Measurements from ENCODE around the gene CYB561.
"Not testable (repeated sequence)": the region's sequence is repeated elsewhere in the genome, so short reads cannot be mapped to it uniquely, and the experiment has no call there.

The CYB561 gene

DNA sequence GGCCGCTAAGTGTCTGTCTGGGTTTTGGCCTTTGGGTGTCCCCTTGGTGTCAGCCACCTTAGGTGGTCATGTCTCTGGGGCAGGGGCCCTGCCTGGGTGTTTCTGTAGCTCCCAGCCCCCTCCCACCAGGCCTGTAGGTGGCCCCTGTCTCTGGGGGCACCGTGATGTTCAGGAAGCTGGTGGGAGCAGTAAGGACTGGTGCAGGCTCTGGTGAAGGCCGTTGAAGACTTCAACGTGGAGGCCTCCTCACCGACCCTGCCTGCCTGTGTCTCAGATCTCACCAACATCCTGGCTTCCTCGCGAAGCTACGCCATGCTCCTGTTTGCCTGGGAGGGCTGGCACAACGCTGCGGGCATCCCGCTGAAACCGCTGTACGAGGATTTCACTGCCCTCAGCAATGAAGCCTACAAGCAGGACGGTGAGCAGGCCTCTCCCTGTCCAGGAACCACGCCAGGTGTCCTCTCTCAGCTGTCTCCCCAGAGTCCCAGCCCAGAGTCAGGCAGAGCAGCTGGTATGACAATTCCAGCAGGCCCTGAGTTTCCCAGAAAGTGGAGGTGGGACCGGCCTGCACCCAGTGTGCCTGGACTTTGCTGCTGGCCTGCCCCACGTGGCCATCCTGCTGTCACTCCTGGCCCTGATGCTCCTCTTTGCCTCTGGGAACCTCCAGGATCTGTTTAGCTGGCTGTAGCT, 33.5 kb upstream of the CYB561 start:
- DNase-seq (ENCODE audit: low read depth in 2 of 2): no peak

DNA sequence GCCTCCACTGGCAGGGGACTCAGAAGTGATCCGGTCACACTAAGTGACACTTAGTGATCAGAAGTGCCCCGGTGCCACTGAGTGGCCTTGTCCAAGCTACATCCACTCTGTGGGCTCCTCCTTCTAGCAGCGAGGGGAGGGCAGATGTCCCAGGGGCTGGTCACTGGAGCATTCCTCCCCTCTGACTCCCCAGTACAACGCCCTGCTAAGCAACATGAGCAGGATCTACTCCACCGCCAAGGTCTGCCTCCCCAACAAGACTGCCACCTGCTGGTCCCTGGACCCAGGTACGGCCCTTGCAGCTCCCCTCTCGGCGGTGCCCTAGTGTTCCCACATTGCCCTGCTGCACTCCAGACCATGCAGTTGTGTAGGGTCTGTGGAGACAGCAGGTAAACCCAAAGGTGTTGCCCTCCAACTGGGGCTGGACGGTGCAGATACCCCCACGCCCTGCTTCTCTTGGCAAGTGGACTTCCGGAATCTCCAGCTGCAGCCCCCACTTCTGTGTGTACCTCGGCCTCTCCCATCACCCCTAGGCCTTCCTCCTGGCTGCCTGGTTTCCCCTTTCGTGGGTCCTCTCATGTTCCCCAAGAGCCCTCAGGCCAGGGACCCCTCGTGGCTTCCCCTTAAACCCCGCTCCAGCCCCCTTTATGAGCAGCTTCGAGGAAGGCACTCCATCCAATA, 32.8 kb upstream of the CYB561 start:
- DNase-seq (ENCODE audit: low read depth in 2 of 2): peak; percentile 65 to 70

DNA sequence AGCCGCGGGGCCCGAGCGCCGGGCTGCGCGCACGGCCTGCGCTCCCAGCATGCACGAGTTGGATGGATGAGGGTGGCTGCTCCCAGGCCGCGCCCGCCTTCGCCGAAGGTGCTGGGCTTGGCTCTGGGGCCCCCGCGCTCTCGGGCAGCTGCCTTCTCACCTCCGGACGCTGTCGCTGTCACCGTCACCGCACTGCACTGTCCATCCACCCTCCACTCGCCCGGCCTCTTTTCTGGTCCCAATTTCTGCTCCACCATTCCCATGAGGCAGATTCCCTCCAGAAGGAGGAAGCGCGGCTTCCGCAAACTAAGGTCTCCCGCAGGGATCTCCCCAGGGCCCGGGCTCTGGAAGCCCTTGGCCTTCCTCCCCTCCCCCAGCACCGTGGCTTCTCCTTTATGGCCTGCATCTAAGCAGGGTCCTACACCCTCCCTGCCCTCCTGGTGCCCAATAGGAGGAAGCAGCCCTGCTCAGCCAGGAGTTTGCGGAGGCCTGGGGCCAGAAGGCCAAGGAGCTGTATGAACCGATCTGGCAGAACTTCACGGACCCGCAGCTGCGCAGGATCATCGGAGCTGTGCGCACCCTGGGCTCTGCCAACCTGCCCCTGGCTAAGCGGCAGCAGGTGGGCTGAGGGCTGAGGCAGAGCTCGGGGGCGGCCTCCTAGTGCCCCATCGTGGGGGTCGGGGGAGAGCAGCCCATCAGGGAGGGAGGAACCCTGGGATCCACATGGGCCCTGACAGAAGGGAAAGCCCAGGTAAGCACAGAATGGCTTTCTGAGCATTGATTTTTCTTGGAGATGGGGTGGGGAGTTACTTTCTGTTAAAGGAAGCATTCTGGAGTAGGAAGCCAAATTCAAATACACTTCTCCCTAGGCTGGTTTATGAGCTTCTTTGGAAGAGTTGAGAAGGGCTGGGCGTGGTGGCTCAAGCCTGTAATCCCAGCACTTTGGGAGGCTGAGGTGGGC, 31.7 kb upstream of the CYB561 start:
- no peak for DNase-seq (ENCODE audit: low read depth in 2 of 2)

DNA sequence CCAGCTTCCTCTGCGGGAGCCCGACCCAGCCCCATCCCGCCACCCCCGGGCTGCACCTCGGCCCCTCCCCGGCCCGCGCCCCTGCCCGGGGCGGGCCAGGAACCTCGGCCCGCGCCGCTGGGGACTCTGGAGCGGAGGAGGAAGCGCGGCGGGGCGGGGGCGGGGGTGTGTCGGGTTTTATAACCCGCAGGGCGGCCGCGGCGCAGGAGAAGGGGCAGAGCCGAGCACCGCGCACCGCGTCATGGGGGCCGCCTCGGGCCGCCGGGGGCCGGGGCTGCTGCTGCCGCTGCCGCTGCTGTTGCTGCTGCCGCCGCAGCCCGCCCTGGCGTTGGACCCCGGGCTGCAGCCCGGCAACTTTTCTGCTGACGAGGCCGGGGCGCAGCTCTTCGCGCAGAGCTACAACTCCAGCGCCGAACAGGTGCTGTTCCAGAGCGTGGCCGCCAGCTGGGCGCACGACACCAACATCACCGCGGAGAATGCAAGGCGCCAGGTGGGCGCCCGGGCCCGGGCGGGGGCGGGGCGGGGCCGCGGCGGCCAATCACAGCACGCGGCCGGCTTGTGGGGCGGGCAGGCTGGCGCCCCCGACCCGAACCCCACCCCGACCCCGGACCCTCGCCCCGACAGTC, 30.9 kb upstream of the CYB561 start, which contains the start of gene ACE:
Gene ACE, plus strand, starts transcription at position 208 of the 626 bp plus-strand sequence. Its CDS starts 34 bp downstream, at position 242.
- no peak for DNase-seq (ENCODE audit: low read depth in 2 of 2)

DNA sequence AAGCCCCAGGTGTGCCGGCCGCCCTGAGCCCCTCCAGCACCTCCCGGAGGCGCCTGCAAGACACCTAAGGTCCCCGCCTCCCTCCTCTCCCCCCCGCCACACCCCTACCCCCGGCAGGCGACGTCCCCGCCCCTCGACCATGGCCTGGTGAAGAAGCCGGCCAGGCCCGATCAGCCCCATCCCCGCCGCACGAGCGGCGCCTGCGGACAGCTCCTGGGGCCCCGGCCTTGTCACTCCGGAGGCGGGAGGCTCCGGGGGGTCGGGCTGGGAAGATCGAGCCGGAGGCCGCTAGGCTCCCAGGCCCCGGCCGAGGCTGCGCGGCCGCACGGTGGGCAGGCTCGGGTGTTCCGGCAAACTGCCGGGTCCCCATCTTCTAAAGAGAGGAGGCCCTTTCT, 30.4 kb upstream of the CYB561 start:
- no peak for DNase-seq (ENCODE audit: low read depth in 2 of 2)

DNA sequence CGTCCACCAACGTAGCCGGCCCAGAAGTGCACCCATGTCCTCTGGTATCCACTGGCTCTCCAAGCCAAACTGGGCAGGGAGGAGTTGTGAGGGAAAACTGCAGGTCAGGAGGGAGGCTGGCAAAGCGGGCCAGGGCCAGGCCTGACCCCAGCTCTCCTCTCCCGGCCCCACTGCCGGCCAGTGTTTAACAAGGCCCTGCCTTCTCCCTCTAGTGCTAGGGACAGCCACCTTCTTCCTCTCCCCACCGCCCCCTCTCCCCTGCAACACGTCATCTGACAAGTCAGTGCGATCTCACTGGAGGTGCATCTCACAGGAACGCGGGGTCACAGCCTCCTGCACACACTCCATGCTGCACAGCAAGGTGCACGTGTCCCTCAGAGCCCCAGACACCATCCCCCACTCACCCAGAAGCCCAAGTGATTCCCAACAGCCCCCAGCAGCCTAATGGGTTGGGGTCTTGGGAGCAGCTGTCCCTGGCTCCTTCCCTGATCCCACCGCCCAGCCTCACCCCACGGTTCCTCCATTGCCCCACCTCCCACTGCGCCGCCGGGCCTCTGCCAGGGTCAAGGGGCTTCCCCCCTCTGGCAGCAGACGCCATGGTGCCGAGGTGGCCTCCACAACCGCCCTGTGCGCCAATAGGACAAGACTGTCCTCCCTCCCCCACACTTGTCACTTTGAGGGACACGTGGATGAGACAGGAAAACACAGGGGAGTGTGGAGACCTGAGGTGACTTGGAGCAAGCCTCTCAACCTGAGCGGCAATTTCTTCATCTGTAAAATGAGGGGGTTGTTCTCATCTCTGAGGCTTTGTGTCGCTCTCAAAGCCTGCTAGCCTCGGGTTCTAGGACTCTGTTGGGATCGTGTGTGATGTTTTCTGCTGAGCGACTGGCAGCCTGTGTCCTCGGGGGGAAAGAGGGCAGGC, 29.6 kb upstream of the CYB561 start:
- no peak for DNase-seq (ENCODE audit: low read depth in 2 of 2)

DNA sequence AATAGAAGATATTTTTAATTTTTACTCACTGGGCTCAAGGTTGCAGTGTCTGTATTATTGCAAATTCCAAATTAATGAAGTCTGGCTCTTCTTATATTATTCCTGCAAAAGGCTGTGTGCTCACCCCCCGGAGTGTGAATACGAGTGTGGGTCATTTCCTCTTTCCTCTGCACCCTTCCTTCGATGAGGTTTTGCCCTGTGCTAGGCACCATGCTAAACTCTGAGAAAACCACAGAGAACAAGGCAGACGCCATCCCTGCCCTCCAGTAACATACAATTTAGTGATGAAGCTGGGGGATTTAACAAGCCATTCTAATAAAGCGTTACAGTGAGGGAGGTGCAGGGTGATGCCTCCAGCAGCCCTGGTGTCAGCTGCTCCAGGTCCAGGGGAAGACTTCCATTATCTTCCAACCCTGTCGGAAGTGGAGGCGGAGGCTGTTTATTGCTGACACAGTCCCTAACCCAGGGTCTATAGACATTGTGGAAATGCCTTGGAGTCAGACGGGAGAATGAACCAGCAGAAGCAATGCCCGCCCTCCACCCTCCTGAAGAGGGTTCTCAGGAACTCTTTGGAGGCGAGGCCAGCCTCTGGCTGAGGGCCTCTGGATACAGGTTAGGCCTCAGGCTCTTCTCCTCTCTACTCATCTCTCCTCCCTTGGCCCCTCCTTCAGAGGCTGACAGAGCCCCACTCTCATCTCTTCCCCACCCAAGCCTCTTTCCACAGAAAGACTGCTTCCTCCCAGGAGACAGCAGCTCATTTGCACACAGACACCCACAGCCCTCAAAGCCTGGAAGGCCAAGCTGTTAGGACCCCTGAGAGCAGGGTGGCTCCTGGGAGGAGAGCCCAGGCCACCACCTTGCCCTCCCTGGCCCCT, 28.7 kb upstream of the CYB561 start:
- no peak for DNase-seq (ENCODE audit: low read depth in 2 of 2)

DNA sequence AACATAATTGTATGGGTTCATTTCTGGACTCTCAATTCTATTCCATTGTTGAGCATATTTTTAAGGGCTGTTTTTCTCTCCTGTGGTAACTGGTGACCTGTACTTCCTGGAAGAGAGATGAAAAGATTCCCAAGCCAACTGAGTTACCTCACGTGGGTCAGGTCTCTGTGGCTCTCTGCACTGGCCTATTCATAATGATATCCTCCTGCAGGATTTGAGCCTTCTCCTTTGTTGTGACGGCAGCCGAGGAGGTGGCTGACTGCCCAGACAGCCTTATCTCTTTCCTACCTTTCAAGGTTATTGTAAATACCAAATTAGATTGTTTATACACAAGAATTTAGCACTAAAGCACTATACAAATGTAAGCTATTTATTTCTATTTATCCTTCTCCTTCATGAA, 28.1 kb upstream of the CYB561 start:
- no peak for DNase-seq (ENCODE audit: low read depth in 2 of 2)

DNA sequence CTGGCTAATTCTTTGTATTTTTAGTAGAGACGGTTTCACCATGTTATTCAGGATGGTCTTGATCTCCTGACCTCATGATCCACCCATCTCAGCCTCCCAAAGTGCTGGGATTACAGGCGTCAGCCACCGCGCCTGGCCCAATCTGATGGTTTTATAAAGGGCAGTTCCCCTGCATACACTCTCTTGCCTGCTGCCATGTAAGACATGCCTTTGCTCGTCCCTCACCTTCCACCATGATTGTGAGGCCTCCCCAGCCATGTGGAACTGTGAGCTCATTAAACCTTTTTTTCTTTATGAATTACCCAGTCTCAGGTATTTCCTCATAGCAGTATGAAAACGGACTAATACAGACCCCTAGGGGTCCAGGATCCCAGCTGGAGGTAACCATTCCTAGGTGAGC, 22.0 kb upstream of the CYB561 start:
- not testable (repeated sequence) for DNase-seq (ENCODE audit: low read depth in 2 of 2)

DNA sequence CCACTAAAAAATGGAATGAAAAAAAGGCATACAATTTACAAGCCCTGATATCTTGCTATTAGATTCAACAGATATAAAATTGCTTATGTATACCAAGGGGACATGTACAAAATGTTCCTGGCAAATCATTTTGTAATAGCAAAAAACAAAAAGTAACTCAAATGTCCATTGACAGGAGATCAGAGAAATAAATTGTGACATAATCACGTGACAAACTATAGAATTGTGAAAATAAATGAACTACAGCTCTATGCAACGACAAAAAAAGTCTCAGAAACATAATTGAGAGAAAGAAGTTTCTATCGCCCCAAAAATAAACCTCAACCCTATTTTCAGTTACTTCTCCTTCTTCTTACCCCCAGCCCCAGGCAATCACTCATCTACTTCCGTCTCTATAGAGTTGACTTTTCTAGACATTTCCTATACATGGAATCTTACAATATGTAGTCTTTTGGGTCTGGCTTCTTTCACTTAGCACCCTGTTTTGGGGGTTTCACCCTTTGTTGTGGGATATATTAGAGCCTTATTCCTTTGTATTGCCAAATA, 18.7 kb upstream of the CYB561 start:
- DNase-seq (ENCODE audit: low read depth in 2 of 2): no peak

DNA sequence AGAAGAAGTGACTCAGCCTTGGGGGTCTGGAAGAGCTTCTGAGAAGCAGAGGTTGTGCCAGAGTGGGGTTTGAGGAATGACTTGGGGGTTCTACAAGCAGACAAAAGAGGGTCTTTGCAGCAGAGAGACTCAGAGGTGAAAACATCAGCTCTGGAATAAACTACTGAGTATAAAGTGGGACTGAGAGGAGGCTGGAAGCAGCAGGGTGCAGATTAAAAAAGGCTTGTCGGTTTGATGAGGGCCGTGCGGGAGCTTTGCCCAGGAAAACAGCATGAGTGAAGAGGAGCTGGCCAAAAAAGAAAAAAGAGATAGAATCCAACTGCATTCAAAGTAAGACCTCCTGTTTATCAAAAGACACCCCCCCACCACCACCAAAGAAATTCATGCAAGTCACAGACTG, 17.7 kb upstream of the CYB561 start:
- no peak for DNase-seq (ENCODE audit: low read depth in 2 of 2)

DNA sequence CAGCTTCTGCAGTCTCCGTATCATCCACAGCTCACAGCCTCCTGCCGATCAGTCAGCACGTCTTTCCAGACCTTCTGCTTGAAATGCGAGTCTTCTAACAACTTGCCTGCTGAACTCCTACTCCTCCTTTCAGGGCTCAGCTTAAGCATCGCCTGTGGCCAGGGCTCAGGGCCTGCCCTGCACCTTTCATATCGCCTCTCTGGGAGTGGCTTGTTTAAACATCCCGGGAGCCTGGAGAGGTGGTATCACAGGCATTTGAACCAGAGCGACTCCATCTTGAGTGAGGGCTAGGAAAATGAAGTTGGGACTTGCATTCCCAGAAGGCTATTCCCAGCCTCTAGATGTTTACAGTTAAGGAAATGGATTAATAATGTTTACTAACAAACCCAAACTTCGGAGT, 13.9 kb upstream of the CYB561 start:
- no peak for DNase-seq (ENCODE audit: low read depth in 2 of 2)

DNA sequence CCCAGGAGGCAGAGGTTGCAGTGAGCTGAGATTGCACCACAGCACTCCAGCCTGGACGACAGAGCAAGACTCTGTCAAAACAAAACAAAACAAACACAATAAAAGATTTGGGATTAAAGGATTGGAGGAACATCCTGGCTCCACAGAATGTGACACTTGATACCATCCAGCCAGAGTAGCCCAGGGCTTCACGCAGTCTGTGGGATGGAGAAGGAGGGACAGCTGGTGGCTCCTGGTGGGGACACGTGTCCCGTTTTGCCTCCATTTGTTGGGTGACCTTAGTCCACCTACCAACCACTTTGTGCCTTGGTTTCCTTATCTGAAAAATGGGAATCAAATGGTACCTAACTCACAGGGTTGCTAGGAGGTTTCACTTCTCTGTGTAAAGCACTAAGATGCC, 12.4 kb upstream of the CYB561 start:
- DNase-seq (ENCODE audit: low read depth in 2 of 2): no peak

DNA sequence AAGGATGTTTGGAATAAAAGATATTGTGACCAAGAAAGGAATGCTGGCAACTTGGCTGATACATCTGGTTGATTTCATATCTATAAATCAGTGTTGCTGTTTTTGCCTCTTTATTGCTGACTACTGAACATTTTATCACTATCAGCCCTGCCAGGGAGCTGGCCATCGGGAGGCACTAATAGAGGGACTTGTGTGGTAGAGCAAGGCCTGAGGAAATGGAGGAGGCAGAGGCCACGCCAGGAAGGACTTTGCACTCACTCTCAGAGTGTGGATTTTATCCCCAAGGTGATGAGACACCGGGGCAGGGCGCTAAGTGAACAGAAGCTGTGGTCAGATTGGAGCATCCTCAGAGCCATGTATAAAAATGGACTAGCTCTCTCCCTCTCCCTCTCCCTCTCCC, 9.3 kb upstream of the CYB561 start:
- DNase-seq (ENCODE audit: low read depth in 2 of 2): no peak

DNA sequence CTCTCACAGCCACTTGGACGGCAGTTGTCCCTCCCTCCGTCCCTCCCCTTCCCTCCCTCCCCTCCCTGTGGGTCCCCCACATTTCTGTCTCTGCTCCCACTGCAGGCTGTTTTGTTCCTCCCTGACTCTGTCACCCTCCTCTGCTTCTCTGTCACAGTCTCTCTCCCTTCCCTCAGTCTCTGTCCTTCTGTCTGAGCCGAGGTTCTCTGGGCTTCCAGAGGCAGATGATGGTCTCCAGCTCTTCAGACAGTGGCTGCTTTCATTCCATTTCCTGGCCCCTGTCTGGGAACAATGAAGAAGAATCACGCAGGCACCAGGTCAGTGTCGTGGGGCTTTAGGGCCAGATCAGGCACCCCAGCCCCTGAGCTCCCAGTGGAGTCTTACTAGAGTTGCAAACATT, 8.8 kb upstream of the CYB561 start:
- no peak for DNase-seq (ENCODE audit: low read depth in 2 of 2)

DNA sequence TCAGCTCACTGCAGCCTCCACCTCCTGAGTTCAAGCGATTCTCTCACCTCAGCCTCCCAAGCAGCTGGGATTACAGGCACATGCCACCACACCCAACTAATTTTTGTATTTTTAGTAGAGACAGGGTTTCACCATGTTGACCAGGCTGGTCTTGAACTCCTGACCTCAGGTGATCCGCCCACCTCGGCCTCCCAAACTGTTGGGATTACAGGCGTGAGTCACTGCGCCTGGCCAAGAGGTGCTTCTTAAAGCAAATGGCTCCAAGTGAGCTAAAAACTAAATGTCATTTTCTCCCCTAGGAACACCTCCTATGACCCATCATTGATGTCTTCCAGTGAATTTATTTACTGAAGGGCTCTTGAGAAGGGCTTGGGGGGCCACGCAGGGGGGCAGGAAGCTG, 8.3 kb upstream of the CYB561 start:
- not testable (repeated sequence) for DNase-seq (ENCODE audit: low read depth in 2 of 2)

DNA sequence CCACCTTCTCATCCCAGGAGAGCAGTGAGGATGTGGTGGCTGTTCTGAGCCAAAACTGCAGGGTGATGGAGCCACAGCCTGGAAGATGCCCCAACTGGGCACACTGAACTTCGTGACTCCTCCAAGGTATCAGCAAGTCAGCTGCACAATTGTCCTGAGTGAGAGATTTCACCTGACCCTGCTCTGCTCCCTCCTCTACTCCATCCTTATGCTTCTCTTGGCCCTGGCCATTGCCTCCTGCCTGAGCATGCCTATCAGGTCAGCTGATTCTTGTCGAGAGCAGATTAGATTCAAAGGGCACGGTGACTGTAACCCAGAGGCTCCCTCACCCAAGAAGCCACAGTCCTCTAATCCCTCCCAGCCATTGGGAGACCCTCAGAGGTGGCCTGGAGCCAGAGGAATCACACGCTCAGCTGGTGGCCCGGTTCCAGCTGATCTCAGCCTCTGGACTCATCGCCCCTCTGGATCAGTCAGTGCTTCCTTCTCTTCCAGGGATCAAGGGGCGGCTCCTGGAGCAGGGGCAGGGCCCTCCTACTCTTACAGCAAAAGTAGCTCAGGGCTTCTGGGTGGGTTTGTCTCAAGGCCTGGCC, 7.0 kb upstream of the CYB561 start:
- DNase-seq (ENCODE audit: low read depth in 2 of 2): no peak

DNA sequence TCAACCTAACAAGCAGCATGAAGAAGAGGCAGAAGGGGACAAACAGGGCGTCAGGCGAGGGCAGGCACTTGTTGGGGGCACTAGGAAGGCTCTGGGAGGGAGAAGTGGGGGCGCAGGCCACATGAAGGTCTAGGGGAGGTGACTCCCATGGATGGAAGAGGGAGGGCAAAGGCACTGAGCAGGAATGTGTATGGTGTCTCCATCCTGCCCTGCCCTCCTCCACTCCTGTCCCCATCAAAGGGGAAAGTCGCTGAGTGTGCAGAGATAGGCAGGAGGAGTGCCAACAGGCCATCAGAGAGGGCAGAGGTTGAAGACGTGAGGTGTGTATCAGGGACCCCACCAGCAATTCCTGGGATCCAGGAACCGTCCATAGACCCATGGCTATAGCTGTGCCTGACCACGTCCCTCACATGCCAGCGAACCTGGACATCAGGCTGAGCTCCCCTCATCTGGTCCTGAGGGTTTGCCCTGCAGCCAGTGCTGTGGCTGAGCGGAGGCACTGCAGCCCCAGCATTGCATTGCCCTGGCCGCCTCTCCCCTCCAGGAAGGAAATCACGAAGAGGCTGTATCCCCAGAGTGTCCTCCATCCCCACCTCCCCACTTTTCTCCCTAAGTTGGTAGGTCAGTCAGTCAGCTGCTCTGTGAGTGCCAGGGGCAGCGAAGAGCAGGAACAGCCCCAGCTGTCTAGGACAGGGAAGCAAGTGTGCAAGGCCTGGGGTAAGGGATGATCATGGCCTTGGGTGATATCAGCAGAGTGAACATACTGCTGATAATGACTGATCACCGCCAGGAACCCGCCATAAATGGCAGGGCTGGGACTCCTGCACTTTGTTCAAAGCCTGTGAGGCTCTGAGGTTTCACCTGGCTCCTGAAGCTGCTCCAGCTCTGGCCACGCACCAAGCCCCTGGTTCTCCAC, 6.2 kb upstream of the CYB561 start:
- DNase-seq (ENCODE audit: low read depth in 2 of 2): no peak

Measured in fibroblast of skin of left biceps (primary cell).